Skin epidermis (tissue), 12 donors: ENCODE results near the gene PFKFB3.
"Not testable (repeated sequence)": the region's sequence is repeated elsewhere in the genome, so short reads cannot be mapped to it uniquely, and the experiment has no call there.

Experiments used
- H3K27ac ChIP-seq, 21 experiments: fragments of 200-600 bp; sonication (generic) in 11 of 21; one replicate each; pipeline ENCODE4 v1.5.0; 2020; ENCODE audit warnings: mild to moderate bottlenecking in 3 of 21, inconsistent platforms in 2 of 21, moderate library complexity in 2 of 21
- H3K4me3 ChIP-seq, 7 experiments: fragments of 200-600 bp; sonication (generic) in 2 of 7; one replicate each; pipeline ENCODE4 v1.5.0; 2020; ENCODE audit warnings: inconsistent platforms in 2 of 7, mild to moderate bottlenecking in 2 of 7, moderate library complexity in 1 of 7

PFKFB3 gene

DNA sequence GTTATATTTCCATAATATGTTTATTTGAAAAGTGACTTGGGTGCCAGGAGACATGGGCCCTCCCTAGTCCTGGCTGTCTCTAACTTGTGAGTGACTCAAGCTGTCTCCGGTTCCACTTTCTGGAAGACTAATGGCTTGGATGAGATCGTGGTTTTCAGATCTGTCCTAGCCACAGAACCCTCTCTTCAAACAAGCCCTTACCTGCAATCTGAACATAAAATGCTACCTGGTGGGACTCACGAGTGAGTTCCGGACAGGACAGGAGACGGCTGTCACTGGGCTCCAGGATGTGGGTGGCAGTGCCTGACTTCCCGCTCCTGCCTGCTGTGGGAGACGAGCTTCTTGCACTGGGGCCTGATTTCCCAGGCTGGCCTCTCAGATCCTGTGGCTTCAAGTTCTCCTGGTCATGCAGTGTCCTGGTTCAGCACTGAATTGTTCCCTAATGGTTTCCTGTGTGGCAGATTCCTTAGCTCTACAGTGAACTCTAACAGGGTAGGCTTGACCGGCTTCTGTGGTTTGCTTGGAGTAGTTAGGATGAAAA lies 26.0 kb upstream of the PFKFB3 start:
- Histone ChIP-seq H3K27ac (peak overlapping the region in 16 of 21 experiments; percentile 5 to 76 (median 49)), H3K4me3 (no peak overlapping the region)

GRCh38 chr10:6177880-6178281 lies 24.9 kb upstream of the PFKFB3 start:
- Histone ChIP-seq H3K27ac (peak overlapping the region in 2 of 21 experiments; percentile 12 to 27), H3K4me3 (no peak overlapping the region)

- Histone ChIP-seq H3K27ac (peak overlapping the region in 1 of 21 experiments; percentile 27), H3K4me3 (no peak overlapping the region)
Measured at GRCh38 chr10:6178581-6178980, 24.2 kb upstream of the PFKFB3 start.

DNA sequence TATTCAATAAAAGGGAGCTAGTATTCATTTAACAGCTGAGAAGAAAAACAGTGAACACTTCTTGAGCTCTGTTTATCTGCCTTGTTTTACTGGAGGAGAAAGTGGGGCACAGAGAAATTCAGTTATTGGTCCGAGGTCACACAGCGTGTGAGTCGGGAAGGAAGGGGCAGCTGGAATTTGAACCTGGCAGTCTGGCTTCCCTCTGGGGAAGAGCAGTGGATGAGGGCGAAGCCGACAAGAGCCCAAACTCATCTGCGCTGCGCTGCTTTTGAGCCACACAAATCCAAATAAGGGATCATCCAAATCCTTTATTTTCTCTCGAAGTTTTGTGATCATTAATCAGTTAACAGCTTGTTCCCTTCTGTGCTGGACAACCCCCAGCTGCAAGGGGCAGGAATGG lies 23.7 kb upstream of the PFKFB3 start:
- Histone ChIP-seq H3K27ac (no peak overlapping the region), H3K4me3 (no peak overlapping the region)

DNA sequence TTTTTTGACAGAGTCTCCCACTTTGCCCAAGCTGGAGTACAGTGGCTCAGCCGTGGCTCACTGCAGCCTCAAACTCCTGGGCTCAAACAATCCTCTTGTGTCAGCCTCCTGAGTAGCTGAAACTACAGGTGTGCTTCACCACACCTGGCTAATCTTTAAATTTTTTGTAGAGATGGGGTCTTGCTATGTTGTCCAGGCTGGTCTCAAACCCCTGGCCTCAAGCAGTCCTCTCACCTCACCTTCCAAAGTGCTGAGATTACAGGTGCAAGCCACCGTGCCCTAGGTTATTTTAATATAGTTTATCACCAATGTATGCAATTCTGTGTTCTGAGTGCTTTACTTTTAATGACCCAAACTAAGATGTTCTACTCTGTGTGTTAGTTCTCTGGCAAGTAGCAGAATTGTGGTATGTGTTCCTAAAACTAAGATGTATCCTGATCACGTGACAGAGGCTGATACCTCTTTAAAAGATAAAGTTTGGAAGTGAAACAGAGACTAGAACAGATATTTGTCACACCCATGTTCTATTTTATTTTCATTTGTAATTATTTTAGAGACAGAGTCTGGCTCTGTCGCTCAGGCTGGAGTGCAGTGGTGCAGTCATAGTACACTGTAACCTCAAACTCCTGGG lies 22.1 kb upstream of the PFKFB3 start:
- Histone ChIP-seq H3K4me3 (no peak overlapping the region), H3K27ac (no peak overlapping the region)

DNA sequence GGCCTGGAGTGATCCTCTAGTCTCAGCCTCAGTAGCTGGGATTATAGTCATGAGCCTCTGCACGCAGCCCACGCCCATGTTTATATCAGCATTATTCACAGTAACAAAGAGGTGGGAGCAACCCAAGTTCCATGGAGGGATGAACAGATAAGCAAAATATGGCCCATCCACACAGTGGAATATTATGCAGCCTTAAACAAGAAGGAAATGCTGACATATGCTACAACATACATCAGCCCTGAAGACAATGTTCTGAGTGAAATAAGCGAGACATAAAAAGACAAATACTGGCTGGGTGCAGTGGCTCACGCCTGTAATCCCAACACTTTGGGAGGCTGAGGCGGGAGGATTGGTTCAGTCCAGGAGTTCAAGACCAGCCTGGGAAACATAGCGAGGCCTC lies 21.5 kb upstream of the PFKFB3 start:
- no peak overlapping the region for H3K4me3 ChIP-seq
- H3K27ac ChIP-seq = no peak overlapping the region

- Histone ChIP-seq H3K4me3 (no peak overlapping the region), H3K27ac (peak overlapping the region in 4 of 21 experiments; percentile 7 to 54 (median 18))
Measured at GRCh38 chr10:6182454-6183098, 20.2 kb upstream of the PFKFB3 start.

DNA sequence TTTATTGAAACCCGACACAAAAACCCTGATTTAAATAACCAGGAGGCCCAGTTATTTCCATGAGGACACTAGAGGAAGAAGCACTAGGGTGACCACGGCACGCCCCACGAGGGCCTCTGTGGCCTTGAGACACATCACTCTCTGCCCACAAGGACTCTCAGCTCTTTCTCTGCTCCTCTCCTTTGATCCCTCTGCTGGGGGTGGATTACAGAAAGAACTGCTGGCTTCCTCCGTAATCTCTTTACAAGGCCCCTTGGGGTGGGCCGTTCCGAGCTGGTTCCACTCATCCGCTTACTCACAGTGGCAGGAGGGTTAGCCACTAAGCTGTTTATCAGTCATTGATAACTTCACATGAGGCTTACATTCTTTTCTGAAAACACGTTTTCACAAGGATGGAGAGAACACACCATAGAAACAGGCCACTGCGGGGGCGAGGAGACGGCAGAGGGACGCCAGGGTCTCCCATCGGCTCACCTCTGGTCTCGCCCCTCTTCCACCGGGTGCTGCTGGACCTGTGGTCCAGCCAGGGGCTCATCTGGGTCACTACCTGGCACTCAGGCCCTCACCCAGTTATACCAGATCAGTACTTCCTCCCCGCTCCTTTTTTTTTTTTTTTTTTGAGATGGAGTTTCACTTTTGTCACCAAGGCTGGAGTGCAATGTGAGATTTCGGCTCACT lies 17.6 kb upstream of the PFKFB3 start:
- Histone ChIP-seq H3K27ac (no peak overlapping the region), H3K4me3 (no peak overlapping the region)

- no peak overlapping the region for H3K4me3 ChIP-seq
- no peak overlapping the region for H3K27ac ChIP-seq
Measured at GRCh38 chr10:6186894-6187256, 15.9 kb upstream of the PFKFB3 start.

- Histone ChIP-seq H3K27ac (no peak overlapping the region), H3K4me3 (no peak overlapping the region)
Measured at GRCh38 chr10:6187278-6187677, 15.5 kb upstream of the PFKFB3 start.

GRCh38 chr10:6190033-6190432 lies 12.7 kb upstream of the PFKFB3 start:
- not testable (repeated sequence) for H3K27ac ChIP-seq, H3K4me3 ChIP-seq

GRCh38 chr10:6191147-6191546 lies 11.6 kb upstream of the PFKFB3 start:
- Histone ChIP-seq H3K27ac (peak overlapping the region in 2 of 21 experiments; percentile 18 to 49), H3K4me3 (no peak overlapping the region)

GRCh38 chr10:6191569-6191968 lies 11.2 kb upstream of the PFKFB3 start:
- Histone ChIP-seq H3K4me3 (no peak overlapping the region), H3K27ac (peak overlapping the region in 3 of 21 experiments; percentile 18 to 49 (median 35))

DNA sequence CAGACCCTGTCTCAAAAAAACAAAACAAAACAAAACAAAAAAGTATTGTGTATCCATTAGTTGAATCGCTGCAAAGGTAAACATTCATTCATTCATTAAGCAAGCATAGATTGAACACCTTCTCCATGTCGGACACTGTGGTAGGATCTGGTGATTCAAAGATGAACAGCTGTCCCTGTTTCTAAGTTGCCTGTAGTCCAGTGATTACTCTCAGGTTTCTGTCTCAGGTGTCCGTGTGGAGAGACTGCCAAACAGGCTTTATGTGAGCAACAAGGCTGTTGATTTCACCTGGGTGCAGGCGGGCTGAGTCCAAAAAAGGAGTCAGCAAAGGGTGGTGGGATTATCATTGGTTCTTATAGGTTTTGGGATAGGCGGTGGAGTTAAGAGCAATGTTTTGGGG lies 9.4 kb upstream of the PFKFB3 start:
- H3K27ac ChIP-seq, H3K4me3 ChIP-seq: not testable (repeated sequence)

- H3K4me3 ChIP-seq = no peak overlapping the region
- peak overlapping the region in 2 of 21 experiments; percentile 39 to 47 for H3K27ac ChIP-seq
Measured at GRCh38 chr10:6194311-6194710, 8.4 kb upstream of the PFKFB3 start.

DNA sequence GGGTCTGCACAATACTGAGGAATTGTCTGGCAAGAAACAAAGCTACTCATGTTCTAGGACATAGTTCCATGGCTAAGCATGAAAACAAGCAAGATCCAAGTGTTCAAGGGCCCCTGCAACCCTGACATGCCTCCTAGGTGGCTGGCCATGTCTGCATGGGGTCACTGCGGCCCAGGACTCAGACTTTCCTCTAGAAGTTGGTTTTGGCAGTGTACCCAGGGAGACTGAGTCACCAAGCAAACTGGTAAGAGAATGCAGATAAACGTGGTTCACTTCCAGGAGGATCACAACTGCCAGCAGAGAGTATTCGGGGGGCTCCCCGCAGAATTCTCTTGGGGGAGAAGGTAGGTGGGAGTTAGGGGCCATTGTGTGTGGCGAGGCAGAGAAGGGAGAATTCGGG lies 7.4 kb upstream of the PFKFB3 start:
- peak overlapping the region in 13 of 21 experiments; percentile 18 to 81 (median 45) for H3K27ac ChIP-seq
- H3K4me3 ChIP-seq = no peak overlapping the region

- H3K4me3 ChIP-seq = no peak overlapping the region
- H3K27ac ChIP-seq = peak overlapping the region in 12 of 21 experiments; percentile 35 to 81 (median 60)
Measured at GRCh38 chr10:6195846-6196245, 6.9 kb upstream of the PFKFB3 start.

- not testable (repeated sequence) for H3K4me3 ChIP-seq
- peak overlapping the region in 10 of 21 experiments; percentile 39 to 81 (median 58) for H3K27ac ChIP-seq
Measured at GRCh38 chr10:6196524-6196923, 6.2 kb upstream of the PFKFB3 start.

- Histone ChIP-seq H3K27ac (peak overlapping the region in 7 of 21 experiments; percentile 22 to 81 (median 60)), H3K4me3 (no peak overlapping the region)
Measured at GRCh38 chr10:6197321-6197720, 5.4 kb upstream of the PFKFB3 start.

DNA sequence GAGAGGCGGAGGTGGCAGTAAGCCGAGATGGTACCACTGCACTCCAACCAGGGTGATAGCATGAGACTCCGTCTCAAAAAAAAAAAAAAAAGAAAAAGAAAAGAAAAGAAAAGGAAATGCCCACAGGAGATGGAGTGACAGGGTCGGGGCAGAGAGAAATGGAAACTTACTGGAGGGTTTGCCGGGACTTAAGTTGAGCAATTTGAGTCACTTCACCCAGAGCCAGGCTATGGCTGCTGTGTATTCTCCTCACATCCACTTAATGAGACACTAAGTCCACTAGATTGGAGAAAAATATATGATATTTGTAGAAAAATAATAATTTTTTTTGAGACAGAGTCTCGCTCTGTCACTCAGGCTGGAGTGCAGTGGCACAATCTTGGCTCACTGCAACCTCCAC lies 4.6 kb upstream of the PFKFB3 start:
- Histone ChIP-seq H3K4me3 (no peak overlapping the region), H3K27ac (peak overlapping the region in 4 of 21 experiments; percentile 10 to 52 (median 34))
